BJ (cell line): ENCODE results near the gene CFAP97D1. TPM values are rescaled to one million over a fixed set of nuclear protein-coding genes. Genes with fewer than 3 reads are reported as not detected.
A peak's percentile ranks its signal among the peaks of the same experiment; 100 is the strongest.

ENCODE experiments used
- CTCF ChIA-PET: fragments of 350-600 bp; formaldehyde crosslinking; extraction: SDS; loops from one replicate; lab custom pipeline; 2021; ENCODE audit warnings: antibody characterized with exemption, inconsistent platforms; lab: Yijun Ruan, JAX
- POLR2A ChIA-PET: fragments of 300-600 bp; sonication (Branson Sonifier 250); formaldehyde crosslinking; extraction: SDS; loops from one replicate; lab custom pipeline; 2021; ENCODE audit warnings: antibody characterized with exemption; lab: Charles Lee
- DNase-seq: peaks from one replicate; pipeline ENCODE4 v3.0.0-alpha.2; 2011; ENCODE audit warnings: low read depth
- H3K27me3 ChIP-seq: 2 replicates; pipeline ENCODE4 v1.6.0; 2011; ENCODE audit warnings: low read length; ENCODE audit not compliant: control insufficient read depth, insufficient read depth
- H3K36me3 ChIP-seq: 2 replicates; pipeline ENCODE4 v1.5.1; 2011; ENCODE audit warnings: low read length; ENCODE audit not compliant: control insufficient read depth, insufficient read depth
- H3K4me3 ChIP-seq: 2 replicates; pipeline ENCODE4 v1.5.1; 2011; ENCODE audit warnings: low read depth, mild to moderate bottlenecking, control low read depth, low read length
- CTCF ChIP-seq: IDR thresholded peaks from 2 replicates; pipeline ENCODE4 v1.5.1; 2011; ENCODE audit warnings: low read depth, mild to moderate bottlenecking, control low read depth, inconsistent platforms, low read length, moderate library complexity; ENCODE audit not compliant: insufficient read depth
- polyA plus RNA-seq: library from polyadenylated mRNA; depleted of rRNA; stranded (reverse); fragments of >200 nt; gene quantifications from 2 replicates; pipeline ENCODE4 v1.2.3, GENCODE V29; 2011

The CFAP97D1 gene
- polyA plus RNA-seq, 1 experiment: not detected

- H3K4me3 ChIP-seq: no peak overlapping the region
- H3K27me3 ChIP-seq: no peaks in the 10 kb centered on the region
- ChIA-PET POLR2A (no interaction called here), CTCF (interaction anchor here (1.2 kb wide), 1 partner anchor 17 kb away, joined by 3 read pairs; the partner anchor contains the start of gene CD300LG)
- DNase-seq: no peak
- TF ChIP-seq CTCF: no peak
- H3K36me3 ChIP-seq: peaks cover 21% of the 10 kb centered on the region
Measured at GRCh38 chr17:43829738-43830137, 49.5 kb downstream of the CFAP97D1 start.

- Histone ChIP-seq H3K27me3 (no peaks in the 10 kb centered on the region), H3K36me3 (peaks cover 17% of the 10 kb centered on the region), H3K4me3 (no peak overlapping the region)
- ChIA-PET CTCF (interaction anchor here (0.8 to 1.2 kb wide), 3 partner anchors 15 to 23 kb away, joined by 3 read pairs; partner anchors contain the start of gene CD300LG), POLR2A (no interaction called here)
- DNase-seq: no peak
- no peak for TF ChIP-seq CTCF
Measured at GRCh38 chr17:43830510-43831140, 50.4 kb downstream of the CFAP97D1 start.

- CTCF ChIA-PET: no interaction called here
- TF ChIP-seq CTCF: no peak
- no peak for DNase-seq
- Histone ChIP-seq H3K27me3 (no peaks in the 10 kb centered on the region), H3K4me3 (no peak overlapping the region), H3K36me3 (peaks cover 16% of the 10 kb centered on the region)
- POLR2A ChIA-PET: no interaction called here
Measured at GRCh38 chr17:43831633-43832032, 51.4 kb downstream of the CFAP97D1 start.

GRCh38 chr17:43832168-43832975 lies 52.1 kb downstream of the CFAP97D1 start:
- CTCF ChIA-PET: no interaction called here
- Histone ChIP-seq H3K4me3 (peak overlapping the region; percentile 64), H3K36me3 (peaks cover 16% of the 10 kb centered on the region), H3K27me3 (no peaks in the 10 kb centered on the region)
- POLR2A ChIA-PET: no interaction called here
- DNase-seq: no peak
- TF ChIP-seq CTCF: no peak

- peak within 1 kb of the TSS; percentile 64 for H3K4me3 ChIP-seq
- ChIA-PET POLR2A (no interaction called here), CTCF (interaction anchor here (1.9 kb wide), 1 partner anchor 13 kb away, joined by 15 read pairs; the partner anchor contains the start of gene CD300LG)
- DNase-seq: no peak
- H3K36me3 ChIP-seq: peaks cover 15% of the 10 kb centered on the region
- H3K27me3 ChIP-seq: no peaks in the 10 kb centered on the region
- TF ChIP-seq CTCF: no peak
Measured at GRCh38 chr17:43832976-43833829, 53.0 kb downstream of the CFAP97D1 start, which contains the start of gene MPP3. TSS of gene MPP3 (minus strand) at chr17:43833146. CDS start at chr17:43831906, 1,240 bp downstream.
